GM19240 (cell line): ENCODE results near the gene TRAF2.
"Not testable (repeated sequence)": the region's sequence is repeated elsewhere in the genome, so short reads cannot be mapped to it uniquely, and the experiment has no call there.

Experiments
- DNase-seq: peaks from one replicate; pipeline ENCODE4 v3.0.0; 2011; ENCODE audit warnings: low spot score; ENCODE audit not compliant: insufficient read length

The TRAF2 gene

GRCh38 chr9:136881691-136882108 lies 4.6 kb upstream of the TRAF2 start:
- peak; percentile 83 for DNase-seq

- DNase-seq: peak; percentile 83
These were observed 4.0 kb upstream of the TRAF2 start for GRCh38 chr9:136882109-136882946.

DNA sequence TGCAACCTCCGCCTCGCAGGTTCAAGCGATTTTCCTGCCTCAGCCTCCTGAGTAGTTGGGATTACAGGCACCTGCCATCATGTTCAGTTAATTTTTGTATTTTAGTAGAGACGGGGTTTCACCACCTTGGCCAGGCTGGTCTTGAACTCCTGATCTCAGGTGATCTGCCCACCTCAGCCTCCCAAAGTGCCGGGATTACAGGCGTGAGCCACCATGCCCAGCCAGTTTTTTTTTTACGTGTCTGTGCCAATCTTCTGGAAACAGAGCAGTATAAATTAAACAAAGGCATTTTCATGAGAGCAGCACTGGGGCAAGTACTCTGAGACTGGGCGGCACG lies 3.4 kb upstream of the TRAF2 start:
- not testable (repeated sequence) for DNase-seq

DNA sequence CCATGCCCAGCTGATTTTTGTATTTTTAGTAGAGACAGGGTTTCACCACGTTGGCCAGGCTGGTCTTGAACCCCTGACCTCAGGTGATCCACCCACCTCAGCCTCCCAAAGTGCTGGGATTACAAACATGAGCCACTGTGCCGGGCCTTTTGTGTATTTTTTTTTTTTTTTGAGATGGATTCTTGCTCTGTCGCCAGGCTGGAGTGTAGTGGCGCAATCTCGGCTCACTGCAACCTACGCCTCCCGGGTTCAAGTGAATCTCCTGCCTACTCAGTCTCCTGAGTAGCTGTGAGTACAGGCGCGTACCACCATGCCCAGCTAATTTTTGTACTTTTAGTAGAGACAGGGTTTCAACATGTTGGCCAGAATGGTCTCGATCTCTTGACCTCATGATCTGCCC lies 2.6 kb upstream of the TRAF2 start:
- not testable (repeated sequence) for DNase-seq

DNA sequence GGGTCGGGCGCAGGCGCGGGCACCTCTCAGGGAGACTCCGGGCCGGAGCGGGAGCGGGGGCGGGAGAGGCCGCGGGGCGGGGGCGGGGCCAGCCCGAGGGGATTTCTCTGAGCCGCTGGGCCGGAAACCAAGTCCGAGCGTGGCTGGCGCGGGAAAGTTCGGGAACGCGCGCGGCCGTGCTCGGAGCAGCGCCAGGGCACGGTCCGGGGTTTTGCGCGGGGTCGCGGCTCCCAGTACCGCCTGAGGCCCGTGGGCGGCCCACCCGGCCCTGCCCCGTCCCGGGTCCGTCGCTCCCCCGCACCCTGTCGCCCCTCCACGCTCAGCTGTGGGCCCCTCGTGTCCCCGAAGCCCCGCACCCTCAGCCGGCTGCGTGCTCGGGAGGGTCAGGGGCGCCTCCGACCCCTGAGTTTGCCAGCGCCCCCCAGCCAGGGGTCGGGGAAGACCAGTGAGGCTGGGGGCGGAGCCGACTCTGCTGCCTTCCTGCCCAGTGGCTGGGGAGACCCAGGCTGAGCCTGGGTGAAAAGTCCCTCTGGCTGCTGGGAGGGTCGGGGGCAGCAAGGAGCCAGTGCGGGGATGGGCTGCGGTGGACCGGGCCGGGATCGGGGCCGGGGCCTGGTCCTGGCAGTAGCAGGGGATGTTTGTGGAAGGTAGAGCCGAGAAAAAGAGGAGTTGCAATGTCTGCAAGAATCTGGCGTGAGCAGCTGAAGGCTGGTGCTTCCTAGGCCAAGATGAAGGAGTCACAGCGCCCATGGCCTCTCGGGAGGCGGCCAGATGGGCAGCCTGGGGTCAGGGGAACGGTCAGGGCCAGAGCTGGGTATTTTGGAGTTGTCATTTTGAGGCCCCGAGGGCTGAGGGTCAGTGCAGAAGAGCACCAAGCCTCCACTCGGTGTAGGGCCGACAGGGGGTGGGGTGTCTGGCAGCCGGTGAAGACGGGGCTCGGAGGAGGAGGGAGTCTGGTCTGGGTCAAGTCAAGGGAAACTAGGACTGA lies 588 bp downstream of the TRAF2 start:
- peak; percentile 77 for DNase-seq

DNA sequence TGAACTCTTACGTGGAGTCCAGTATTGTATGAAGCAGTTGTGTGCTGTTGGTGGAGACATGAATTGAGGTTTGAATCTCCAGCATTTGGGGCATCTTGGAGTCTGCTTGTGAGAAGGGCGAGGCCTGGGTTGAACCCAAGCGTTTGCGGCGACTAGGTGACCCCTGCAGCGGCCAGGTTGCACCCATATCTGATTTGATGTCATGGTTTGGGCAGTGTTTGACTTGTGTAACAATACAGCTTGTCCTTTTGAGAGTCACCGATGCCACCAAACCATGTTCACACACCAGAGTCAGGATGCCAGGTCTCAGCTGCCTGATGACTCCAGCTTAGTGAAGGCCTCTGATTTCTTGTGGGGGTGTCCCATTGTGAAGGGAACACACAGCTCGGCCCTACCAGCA lies 2.1 kb downstream of the TRAF2 start:
- no peak for DNase-seq

DNA sequence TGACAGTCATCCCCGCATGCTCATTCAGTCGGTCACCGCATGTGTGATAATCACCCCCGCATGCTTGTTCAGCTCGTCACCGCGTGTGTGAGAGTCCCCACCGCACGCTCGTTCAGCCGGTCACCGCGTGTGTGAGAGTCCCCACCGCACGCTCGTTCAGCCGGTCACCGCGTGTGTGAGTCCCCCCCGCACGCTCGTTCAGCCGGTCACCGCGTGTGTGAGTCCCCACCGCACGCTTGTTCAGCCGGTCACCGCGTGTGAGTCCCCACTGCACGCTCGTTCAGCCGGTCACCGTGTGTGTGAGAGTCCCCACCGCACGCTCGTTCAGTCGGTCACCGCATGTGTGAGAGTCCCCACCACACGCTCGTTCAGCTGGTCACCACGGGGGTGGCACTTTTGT lies 3.5 kb downstream of the TRAF2 start:
- no peak for DNase-seq

GRCh38 chr9:136890661-136891060 lies 4.3 kb downstream of the TRAF2 start:
- no peak for DNase-seq

DNA sequence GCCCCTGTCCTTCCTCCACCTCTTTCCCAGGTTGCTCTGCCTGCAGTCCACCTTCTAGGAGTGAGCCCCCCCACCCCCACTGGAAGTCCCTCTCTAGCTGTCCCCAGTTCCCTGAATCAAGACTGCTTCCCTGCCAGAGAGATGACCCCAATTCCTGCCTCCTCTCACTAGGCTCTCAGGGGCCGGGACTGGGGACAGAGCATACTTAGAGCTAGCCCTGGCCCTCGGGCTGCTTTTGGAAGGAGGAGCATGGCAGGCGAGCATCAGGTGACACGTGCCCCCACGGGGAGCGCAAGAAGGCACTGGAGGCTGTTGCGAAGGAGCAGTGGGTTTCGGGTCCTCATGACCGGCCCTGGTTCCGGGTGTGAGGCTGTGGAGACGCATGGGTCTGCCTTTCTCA lies 9.7 kb downstream of the TRAF2 start:
- no peak for DNase-seq

DNA sequence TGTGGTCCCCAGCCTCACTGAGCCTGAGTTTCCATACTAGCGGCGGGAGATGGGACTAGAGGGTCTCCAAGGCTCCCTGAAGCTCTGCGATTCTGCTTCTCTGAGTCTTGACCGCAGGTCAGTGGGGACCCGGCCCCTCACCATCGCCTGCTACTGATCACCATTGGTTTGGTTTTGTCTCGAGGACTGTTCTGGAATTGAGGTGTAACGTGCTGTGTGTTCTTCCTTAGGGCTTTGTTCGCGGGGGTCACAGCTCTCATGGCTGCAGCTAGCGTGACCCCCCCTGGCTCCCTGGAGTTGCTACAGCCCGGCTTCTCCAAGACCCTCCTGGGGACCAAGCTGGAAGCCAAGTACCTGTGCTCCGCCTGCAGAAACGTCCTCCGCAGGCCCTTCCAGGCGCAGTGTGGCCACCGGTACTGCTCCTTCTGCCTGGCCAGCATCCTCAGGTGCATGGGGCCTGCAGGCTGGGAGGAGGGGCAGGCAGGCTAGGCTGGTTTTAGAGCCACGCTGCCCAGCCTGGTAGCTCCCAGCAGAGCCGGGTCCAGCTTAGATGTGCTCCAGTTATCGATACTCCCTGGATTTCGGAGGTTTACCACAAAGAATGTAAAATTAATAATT lies 12.3 kb downstream of the TRAF2 start:
- DNase-seq: no peak

- DNase-seq: no peak
These were observed 12.9 kb downstream of the TRAF2 start for GRCh38 chr9:136899196-136899595.

- no peak for DNase-seq
These were observed 14.2 kb downstream of the TRAF2 start for GRCh38 chr9:136900556-136900955.

DNA sequence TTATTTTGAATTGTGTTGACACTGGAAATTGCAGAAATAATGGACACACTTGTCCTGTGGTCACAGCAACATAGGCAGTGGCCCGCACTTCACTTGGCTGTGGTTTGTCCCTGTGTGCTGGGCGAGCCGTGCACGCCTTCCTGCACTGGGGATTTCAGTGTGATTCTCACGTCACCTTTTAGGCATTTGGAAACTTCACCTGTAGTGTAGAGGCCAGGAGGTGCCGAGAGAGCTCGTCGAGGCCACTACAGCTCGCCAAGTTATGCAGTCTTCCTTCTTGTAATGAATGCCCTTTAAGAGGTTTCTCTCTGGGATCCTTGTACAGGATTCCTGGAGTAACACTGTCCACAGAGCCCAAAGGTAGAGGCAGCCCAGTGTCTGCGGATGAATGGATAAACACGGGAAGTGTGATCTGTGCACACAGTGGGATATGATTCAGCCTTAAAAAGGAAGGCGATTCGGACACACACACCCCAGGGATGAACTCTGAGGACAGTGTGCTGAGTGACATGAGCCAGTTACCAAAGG lies 14.7 kb downstream of the TRAF2 start:
- DNase-seq: no peak

- peak; percentile 85 for DNase-seq
These were observed 15.4 kb downstream of the TRAF2 start for GRCh38 chr9:136901516-136902258.

- DNase-seq: peak; percentile 92
These were observed 16.0 kb downstream of the TRAF2 start for GRCh38 chr9:136902259-136902821.

DNA sequence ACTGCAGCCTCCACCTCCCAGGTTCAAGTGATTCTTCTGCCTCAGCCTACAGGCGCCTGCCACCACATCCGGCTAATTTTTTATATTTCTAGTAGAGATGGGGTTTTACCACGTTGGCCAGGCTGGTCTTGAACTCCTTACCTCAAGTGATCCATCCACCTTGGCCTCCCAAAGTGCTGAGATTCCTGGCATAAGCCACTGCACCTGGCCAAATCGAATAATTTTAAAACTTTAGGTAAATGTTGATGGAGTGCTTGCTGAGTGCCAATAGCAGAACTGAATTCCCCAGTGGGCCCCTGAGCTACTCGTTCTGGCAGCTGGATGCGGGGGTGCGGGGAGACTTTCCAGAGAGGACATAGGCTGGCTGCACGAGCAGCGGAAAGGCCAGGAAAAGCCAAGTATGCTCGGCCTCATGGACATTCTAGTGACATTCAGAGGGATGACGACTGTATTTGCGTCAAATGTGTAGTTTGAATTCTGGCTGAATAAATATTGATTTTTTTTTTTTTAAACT lies 16.8 kb downstream of the TRAF2 start:
- no peak for DNase-seq

DNA sequence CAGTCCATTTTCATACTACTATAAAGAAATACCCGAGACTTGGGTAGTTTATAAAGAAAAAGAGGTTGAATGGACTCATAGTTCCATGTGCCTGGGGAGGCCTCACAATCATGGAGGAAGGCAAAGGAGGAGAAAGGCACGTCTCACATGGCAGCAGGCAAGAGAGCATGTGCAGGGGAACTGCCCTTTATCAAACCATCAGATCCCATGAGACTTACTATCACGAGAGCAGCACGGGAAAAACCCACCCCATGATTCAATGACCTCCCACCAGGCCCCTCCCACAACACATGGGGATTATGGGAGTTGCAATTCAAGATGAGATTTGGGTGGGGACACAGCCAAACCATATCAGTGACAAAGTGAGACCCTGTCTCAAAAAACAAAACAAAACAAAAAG lies 19.9 kb downstream of the TRAF2 start:
- DNase-seq: no peak

DNA sequence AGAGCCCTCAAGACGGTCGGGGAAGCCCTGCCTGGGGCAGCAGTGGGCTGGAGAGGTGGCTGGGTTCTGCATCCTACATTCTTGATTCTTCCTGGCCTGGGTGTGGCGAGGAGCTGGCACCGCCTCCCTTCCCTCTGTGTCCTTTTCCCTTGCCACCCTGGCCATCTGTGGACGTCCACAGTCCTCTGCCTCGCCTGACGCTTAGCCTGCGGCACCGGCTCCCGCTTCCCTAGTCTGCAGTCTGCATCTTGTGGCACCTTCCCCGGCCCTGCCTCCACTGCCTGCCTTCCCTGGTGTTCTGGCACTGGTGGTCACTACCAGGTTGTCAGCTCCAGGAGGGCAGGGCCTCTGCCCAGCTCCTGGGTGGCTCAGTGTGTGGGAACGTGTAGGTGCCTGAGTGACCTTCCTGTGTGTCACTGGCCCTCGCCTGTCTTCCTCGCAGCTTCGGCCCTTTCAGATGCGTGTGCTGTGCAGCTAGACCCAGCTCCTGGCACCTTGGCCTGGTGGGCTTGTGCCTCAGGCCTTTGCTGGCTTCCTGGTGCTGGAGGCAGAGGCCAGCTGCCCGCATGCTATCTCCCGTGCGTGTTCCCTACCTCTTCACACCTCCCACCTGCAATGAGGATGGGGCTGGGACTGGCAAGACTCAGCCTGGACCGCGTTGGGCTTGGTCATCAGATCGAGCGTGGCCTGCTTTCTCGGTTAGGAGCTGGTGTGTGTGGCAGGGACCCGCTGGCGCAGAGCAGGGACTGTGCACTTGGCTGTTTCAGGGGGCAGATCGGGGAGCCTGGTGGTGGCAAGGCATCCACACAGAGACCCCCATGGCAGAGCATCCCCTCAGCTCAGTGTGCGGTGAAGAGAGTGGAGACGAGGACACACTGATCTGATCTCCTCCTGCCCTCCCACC lies 20.9 kb downstream of the TRAF2 start:
- no peak for DNase-seq

DNA sequence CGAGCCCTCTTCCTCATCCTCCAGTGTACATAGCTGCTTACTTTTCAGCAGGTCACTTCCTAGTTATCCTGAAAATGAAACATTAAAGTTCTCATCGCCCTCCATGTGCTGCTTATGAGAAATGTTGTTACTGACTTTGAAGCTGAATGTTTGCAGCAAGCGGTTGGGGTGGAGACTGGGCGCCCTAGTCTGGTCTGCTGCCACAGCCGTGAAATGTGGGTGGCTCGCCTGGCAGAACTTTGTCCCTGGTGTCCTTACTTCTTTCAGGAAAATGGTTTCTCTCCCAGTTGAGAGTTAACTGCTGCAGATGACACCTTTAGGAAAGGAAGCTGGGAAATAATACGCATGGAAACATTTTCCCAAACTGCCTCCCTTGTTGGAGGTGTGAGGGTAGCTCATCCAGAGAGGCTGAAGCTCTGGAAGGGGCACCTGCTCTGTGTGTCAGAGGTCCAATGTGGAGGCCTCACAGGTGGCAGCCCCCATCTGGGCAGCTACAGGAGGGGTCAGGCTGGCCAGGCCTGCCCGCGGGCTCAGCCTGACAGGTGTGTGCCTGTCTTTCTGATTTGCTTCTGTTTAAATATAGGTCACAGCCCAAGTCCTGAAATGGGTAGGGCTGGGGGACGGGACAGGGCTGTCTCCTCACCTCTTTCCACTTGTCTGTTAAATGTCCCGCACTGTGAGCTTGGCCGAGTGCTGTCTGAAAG lies 24.0 kb downstream of the TRAF2 start:
- no peak for DNase-seq
